Endothelial cell of umbilical vein (primary cell): ENCODE data around the gene TLE3. TPM values are rescaled to one million over a fixed set of nuclear protein-coding genes. Genes with fewer than 3 reads are reported as not detected.

ENCODE experiments used
- BruUV-seq: library from RNA; stranded (reverse); fragments of 400-500 nt; replicated peaks from 2 replicates; lab custom pipeline; 2021; lab: Mats Ljungman, UMichigan
- CTCF ChIA-PET: fragments of 300-600, 350-600 bp; sonication (Branson Sonifier 250); formaldehyde crosslinking; loops from one replicate; lab custom pipeline; 2021; ENCODE audit warnings: antibody characterized with exemption, inconsistent platforms; lab: Charles Lee
- POLR2A ChIA-PET: fragments of 300-600, 350-600 bp; sonication (Branson Sonifier 250); formaldehyde crosslinking; loops from one replicate; lab custom pipeline; 2021; ENCODE audit warnings: antibody characterized with exemption, inconsistent platforms; lab: Charles Lee
- DNase-seq: peaks from one replicate; pipeline ENCODE4 v3.0.0-alpha.2; 2011; ENCODE audit warnings: low read depth, low spot score
- FAIRE-seq: peaks from 2 replicates; lab custom pipeline; 2011; peaks lifted over from hg19 to GRCh38; lab: Jason Lieb, UNC
- H2AFZ ChIP-seq: 2 replicates; pipeline ENCODE4 v1.6.0; 2012; ENCODE audit warnings: low read depth, low read length, control low read depth, inconsistent platforms
- H3K27ac ChIP-seq: 2 replicates; pipeline ENCODE4 v1.5.1; 2011; ENCODE audit warnings: low read depth, mild to moderate bottlenecking, control low read depth, low read length, moderate library complexity; ENCODE audit not compliant: insufficient read depth
- H3K27me3 ChIP-seq, 2 experiments: 2 replicates each; pipeline versions ENCODE4 v1.6.0 to v1.6.1; 2011; ENCODE audit warnings: low read length in 2 of 2, mixed read lengths in 1 of 2; ENCODE audit not compliant: control insufficient read depth in 2 of 2, insufficient read depth in 2 of 2
- H3K36me3 ChIP-seq, 2 experiments: 2 replicates in 1 of 2; 3 replicates in 1 of 2; pipeline ENCODE4 v1.5.1; 2011; ENCODE audit warnings: low read length in 2 of 2, mild to moderate bottlenecking in 1 of 2, moderate library complexity in 1 of 2; ENCODE audit not compliant: control insufficient read depth in 2 of 2, insufficient read depth in 2 of 2; ENCODE audit errors: extremely low read depth in 1 of 2
- H3K4me1 ChIP-seq: 3 replicates; pipeline ENCODE4 v1.5.1; 2011; ENCODE audit warnings: mild to moderate bottlenecking, low read length; ENCODE audit not compliant: control insufficient read depth, insufficient read depth; ENCODE audit errors: extremely low read depth
- H3K4me2 ChIP-seq: 2 replicates; pipeline ENCODE4 v1.6.1; 2011; ENCODE audit warnings: low read length, control low read depth, mixed read lengths; ENCODE audit not compliant: insufficient read depth
- H3K4me3 ChIP-seq, 3 experiments: fragments of 200-600 bp in 1 of 3; sonication (generic), shearing (Covaris generic) in 1 of 3; replicated peaks in 1 of 3; 2 replicates each; pipeline ENCODE4 v1.5.1; 2011 to 2016; ENCODE audit warnings: control low read depth in 3 of 3, low read length in 3 of 3, mild to moderate bottlenecking in 2 of 3, inconsistent platforms in 1 of 3, low read depth in 1 of 3, moderate library complexity in 1 of 3; ENCODE audit not compliant: insufficient read depth in 1 of 3
- H3K79me2 ChIP-seq: 2 replicates; pipeline ENCODE4 v1.6.0; 2012; ENCODE audit warnings: low read length, inconsistent platforms; ENCODE audit not compliant: control insufficient read depth, insufficient read depth
- H3K9ac ChIP-seq: replicated peaks from 2 replicates; pipeline ENCODE3; 2011; ENCODE audit warnings: low read length, control low read depth; ENCODE audit not compliant: insufficient read depth; ENCODE audit errors: extremely low read depth
- H3K9me1 ChIP-seq: replicated peaks from 3 replicates; pipeline ENCODE4 v1.6.0; 2011; ENCODE audit warnings: mild to moderate bottlenecking, low read length; ENCODE audit not compliant: control insufficient read depth, insufficient read depth; ENCODE audit errors: extremely low read depth
- H3K9me3 ChIP-seq: replicated peaks from 2 replicates; pipeline ENCODE4 v1.5.1; 2012; ENCODE audit warnings: low read length, inconsistent platforms; ENCODE audit not compliant: control insufficient read depth, insufficient read depth
- H4K20me1 ChIP-seq: replicated peaks from 2 replicates; pipeline ENCODE3; 2011; ENCODE audit warnings: mild to moderate bottlenecking, low read length; ENCODE audit not compliant: control insufficient read depth, insufficient read depth; ENCODE audit errors: extremely low read depth
- CTCF ChIP-seq, 2 donors: IDR thresholded peaks; 1 replicate in 1 of 2; 2 replicates in 1 of 2; pipeline ENCODE4 v1.5.1; 2011; ENCODE audit warnings: low read length in 2 of 2, mild to moderate bottlenecking in 2 of 2, moderate library complexity in 2 of 2, control low read depth in 1 of 2, inconsistent platforms in 1 of 2, low read depth in 1 of 2; ENCODE audit not compliant: insufficient read depth in 1 of 2; ENCODE audit errors: extremely low read depth in 1 of 2
- EZH2 ChIP-seq: IDR thresholded peaks from 2 replicates; pipeline ENCODE4 v1.6.1; 2012; ENCODE audit warnings: borderline replicate concordance, low read depth, mild to moderate bottlenecking, moderate library complexity, low read length, inconsistent platforms; ENCODE audit not compliant: severe bottlenecking
- FOS ChIP-seq: IDR thresholded peaks from 2 replicates; pipeline ENCODE4 v1.6.1; 2011; ENCODE audit warnings: mild to moderate bottlenecking, low read length, moderate library complexity, borderline replicate concordance; ENCODE audit not compliant: insufficient read depth
- GATA2 ChIP-seq: IDR thresholded peaks from 2 replicates; pipeline ENCODE4 v1.7.0; 2011; ENCODE audit warnings: low read depth, mild to moderate bottlenecking, moderate library complexity, mixed read lengths, low read length; ENCODE audit not compliant: insufficient read length, insufficient read depth
- JUN ChIP-seq: IDR thresholded peaks from 2 replicates; pipeline ENCODE4 v1.6.1; 2011; ENCODE audit warnings: borderline replicate concordance, low read depth; ENCODE audit not compliant: insufficient read length, insufficient read depth
- MAX ChIP-seq: IDR thresholded peaks from 2 replicates; pipeline ENCODE4 v1.6.1; 2011; ENCODE audit not compliant: insufficient read depth, insufficient read length
- MYC ChIP-seq: IDR thresholded peaks from one replicate; pipeline ENCODE4 v1.6.1; 2011; ENCODE audit warnings: mild to moderate bottlenecking, low read depth, low read length
- POLR2A ChIP-seq: IDR thresholded peaks from 2 replicates; pipeline ENCODE4 v1.6.1; 2012; ENCODE audit warnings: low read depth, mild to moderate bottlenecking, control low read depth, low read length
- POLR2AphosphoS5 ChIP-seq: IDR thresholded peaks from 2 replicates; pipeline ENCODE4 v1.6.1; 2012; ENCODE audit warnings: low read depth, mild to moderate bottlenecking, control low read depth, low read length, moderate library complexity; ENCODE audit not compliant: insufficient read depth
- dilution Hi-C: fragments of 300-500 bp; cut with MboI; formaldehyde crosslinking; loops from one replicate; pipeline ENCODE4 v1.15.0; 2019; ENCODE audit warnings: low sequenced_read_pairs; ENCODE audit not compliant: extremely low pct_ligation_motif_present
- intact Hi-C: fragments of 100-400 bp; cut with micrococcal nuclease; formaldehyde crosslinking; loops from one replicate; pipeline ENCODE4 v1.10.0; 2022
- polyA plus RNA-seq, 4 experiments: library from polyadenylated mRNA; depleted of rRNA in 3 of 4; stranded (reverse) in 3 of 4; unstranded in 1 of 4; fragments of >200 nt; gene quantifications; 2 replicates each; pipeline versions ENCODE4 v1.2.1 to v1.2.3, GENCODE V29; 2011 to 2012; ENCODE audit warnings: missing spikeins in 1 of 4
- total RNA-seq: library from RNA; stranded (reverse); gene quantifications from 2 replicates; pipeline ENCODE4 v1.2.3, GENCODE V29; 2021

TLE3 gene
- total and polyA plus RNA-seq, 2 donors (not counting 3 experiments of a cell fraction or from before 2014, with no cell fraction given) = 40.5 to 56.9 TPM

GRCh38 chr15:70034596-70034995, 63.1 kb downstream of the TLE3 start:
- TF ChIP-seq FOS = no peak
- TF ChIP-seq MYC = no peak
- TF ChIP-seq MAX = no peak
- TF ChIP-seq POLR2A = no peak
- no peak for TF ChIP-seq POLR2AphosphoS5
- no peak for TF ChIP-seq GATA2
- no peak for TF ChIP-seq CTCF (IDR thresholded peaks at IDR 0.05; ENCODE audit: extremely low read depth in 1 of 2, insufficient read depth in 1 of 2, low read depth in 1 of 2, low read length in 2 of 2)
- TF ChIP-seq JUN = no peak
- no peak for TF ChIP-seq EZH2

More at GRCh38 chr15:70034596-70034995, 63.1 kb downstream of the TLE3 start:
- intact Hi-C loops = no loop called here
- CTCF ChIA-PET = no interaction called here
- no peak overlapping the region for H3K4me2 ChIP-seq
- peaks cover 12 to 13% of the 10 kb centered on the region in 2 experiments for H3K27me3 ChIP-seq
- dilution Hi-C loops = no loop called here
- no peak for DNase-seq
- no peak for FAIRE-seq
- no peaks in the 10 kb centered on the region for H3K9me1 ChIP-seq
- H3K4me3 ChIP-seq = no peak overlapping the region
- H4K20me1 ChIP-seq = no peaks in the 10 kb centered on the region
- no peak overlapping the region for H2AFZ ChIP-seq
- H3K9me3 ChIP-seq = no peaks in the 10 kb centered on the region
- POLR2A ChIA-PET = no interaction called here
- H3K36me3 ChIP-seq = no peaks in the 10 kb centered on the region
- H3K4me1 ChIP-seq = no peaks in the 10 kb centered on the region
- H3K27ac ChIP-seq = no peak overlapping the region
- no peak overlapping the region for H3K9ac ChIP-seq
- H3K79me2 ChIP-seq = no peaks in the 10 kb centered on the region
- no TSS peak for BruUV-seq
